ENCODE results near the gene TRIM62. TPM values are rescaled to one million over a fixed set of nuclear protein-coding genes. Genes with fewer than 3 reads are reported as not detected.

The TRIM62 gene
- total RNA-seq, 1 donor = 12.3 TPM

GRCh38 chr1:33220676-33221384 is 39.0 kb upstream of the TRIM62 start:
- Histone ChIP-seq H4K20me1 (ENCODE audit: insufficient read depth, low read length) (no peaks in the 10 kb centered on the region), H3K4me1 (ENCODE audit: insufficient read depth, low read length) (no peaks in the 10 kb centered on the region), H2AFZ (ENCODE audit: low read length) (no peak overlapping the region), H3K36me3 (ENCODE audit: insufficient read depth, low read length) (no peaks in the 10 kb centered on the region), H3K79me2 (ENCODE audit: insufficient read depth, low read length) (no peaks in the 10 kb centered on the region), H3K27ac (ENCODE audit: low read depth, low read length) (no peak overlapping the region), H3K27me3 (ENCODE audit: insufficient read depth, low read length) (no peaks in the 10 kb centered on the region), H3K9me3 (ENCODE audit: low read depth, low read length) (no peaks in the 10 kb centered on the region), H3K4me2 (ENCODE audit: insufficient read depth, low read length) (no peak overlapping the region), H3K4me3 (ENCODE audit: insufficient read depth, low read length) (no peak overlapping the region)
- DNase-seq (ENCODE audit: insufficient read length, low spot score, missing footprints) = no peak
- TF ChIP-seq, protein P1, sequence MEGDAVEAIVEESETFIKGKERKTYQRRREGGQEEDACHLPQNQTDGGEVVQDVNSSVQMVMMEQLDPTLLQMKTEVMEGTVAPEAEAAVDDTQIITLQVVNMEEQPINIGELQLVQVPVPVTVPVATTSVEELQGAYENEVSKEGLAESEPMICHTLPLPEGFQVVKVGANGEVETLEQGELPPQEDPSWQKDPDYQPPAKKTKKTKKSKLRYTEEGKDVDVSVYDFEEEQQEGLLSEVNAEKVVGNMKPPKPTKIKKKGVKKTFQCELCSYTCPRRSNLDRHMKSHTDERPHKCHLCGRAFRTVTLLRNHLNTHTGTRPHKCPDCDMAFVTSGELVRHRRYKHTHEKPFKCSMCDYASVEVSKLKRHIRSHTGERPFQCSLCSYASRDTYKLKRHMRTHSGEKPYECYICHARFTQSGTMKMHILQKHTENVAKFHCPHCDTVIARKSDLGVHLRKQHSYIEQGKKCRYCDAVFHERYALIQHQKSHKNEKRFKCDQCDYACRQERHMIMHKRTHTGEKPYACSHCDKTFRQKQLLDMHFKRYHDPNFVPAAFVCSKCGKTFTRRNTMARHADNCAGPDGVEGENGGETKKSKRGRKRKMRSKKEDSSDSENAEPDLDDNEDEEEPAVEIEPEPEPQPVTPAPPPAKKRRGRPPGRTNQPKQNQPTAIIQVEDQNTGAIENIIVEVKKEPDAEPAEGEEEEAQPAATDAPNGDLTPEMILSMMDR (IDR thresholded peaks at IDR 0.05; ENCODE audit: extremely low read depth, low read depth, low read length) = no peak

- TF ChIP-seq, protein P1 (IDR thresholded peaks at IDR 0.05; ENCODE audit: extremely low read depth, low read depth, low read length) = no peak
- Histone ChIP-seq H3K4me3 (ENCODE audit: insufficient read depth, low read length) (no peak overlapping the region), H4K20me1 (ENCODE audit: insufficient read depth, low read length) (no peaks in the 10 kb centered on the region), H3K9me3 (ENCODE audit: low read depth, low read length) (no peaks in the 10 kb centered on the region), H3K4me2 (ENCODE audit: insufficient read depth, low read length) (no peak overlapping the region), H2AFZ (ENCODE audit: low read length) (no peak overlapping the region), H3K27me3 (ENCODE audit: insufficient read depth, low read length) (no peaks in the 10 kb centered on the region), H3K79me2 (ENCODE audit: insufficient read depth, low read length) (no peaks in the 10 kb centered on the region), H3K4me1 (ENCODE audit: insufficient read depth, low read length) (no peaks in the 10 kb centered on the region), H3K27ac (ENCODE audit: low read depth, low read length) (no peak overlapping the region), H3K36me3 (ENCODE audit: insufficient read depth, low read length) (no peaks in the 10 kb centered on the region)
- no peak for DNase-seq (ENCODE audit: insufficient read length, low spot score, missing footprints)
Measured at GRCh38 chr1:33219886-33220661, 38.2 kb upstream of the TRIM62 start.

DNA sequence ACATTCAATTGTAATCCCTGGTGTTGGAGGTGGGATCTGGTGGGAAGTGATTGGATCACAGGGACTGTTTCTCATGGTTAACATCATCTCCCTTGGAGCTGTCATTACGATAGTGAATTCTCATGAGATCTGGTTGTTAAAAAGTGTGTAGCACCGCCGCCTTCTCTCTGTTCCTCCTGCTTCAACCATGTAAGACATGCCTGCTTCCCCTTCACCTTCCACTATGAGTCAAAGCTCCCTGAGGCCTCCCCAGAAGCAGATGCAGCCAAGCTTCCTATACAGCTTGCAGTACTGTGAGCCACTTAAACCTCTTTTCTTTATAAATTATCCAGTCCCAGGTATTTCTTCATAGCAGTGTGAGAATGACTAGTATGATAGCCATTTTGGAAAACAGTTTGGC is 30.1 kb upstream of the TRIM62 start:
- Histone ChIP-seq H3K27ac (ENCODE audit: low read depth, low read length) (no peak overlapping the region), H3K36me3 (ENCODE audit: insufficient read depth, low read length) (no peaks in the 10 kb centered on the region), H3K9me3 (ENCODE audit: low read depth, low read length) (no peaks in the 10 kb centered on the region), H3K4me2 (ENCODE audit: insufficient read depth, low read length) (no peak overlapping the region), H2AFZ (ENCODE audit: low read length) (no peak overlapping the region), H3K79me2 (ENCODE audit: insufficient read depth, low read length) (no peaks in the 10 kb centered on the region), H3K4me3 (ENCODE audit: insufficient read depth, low read length) (no peak overlapping the region), H3K4me1 (ENCODE audit: insufficient read depth, low read length) (no peaks in the 10 kb centered on the region), H4K20me1 (ENCODE audit: insufficient read depth, low read length) (no peaks in the 10 kb centered on the region), H3K27me3 (ENCODE audit: insufficient read depth, low read length) (no peaks in the 10 kb centered on the region)
- TF ChIP-seq, protein P1 (IDR thresholded peaks at IDR 0.05; ENCODE audit: extremely low read depth, low read depth, low read length) = no peak
- no peak for DNase-seq (ENCODE audit: insufficient read length, low spot score, missing footprints)

DNA sequence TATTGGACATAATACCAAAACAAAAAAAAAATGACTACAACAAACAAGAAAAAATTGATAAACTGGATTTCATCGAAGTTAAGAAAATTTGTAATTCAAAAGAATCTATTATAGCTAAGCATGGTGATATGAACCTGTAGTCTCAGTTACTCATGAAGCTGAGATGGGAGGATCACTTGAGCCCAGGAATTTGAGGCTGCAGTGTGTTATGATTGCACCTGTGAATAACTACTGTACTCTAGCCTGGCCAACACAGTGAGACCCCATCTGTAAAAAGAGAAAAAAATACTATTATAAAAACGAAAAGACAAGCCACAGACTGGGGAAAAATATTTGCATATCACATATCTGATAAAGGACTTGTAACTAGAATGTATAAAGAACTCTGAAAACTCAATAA is 24.5 kb upstream of the TRIM62 start:
- Histone ChIP-seq H3K27ac (ENCODE audit: low read depth, low read length) (no peak overlapping the region), H3K4me1 (ENCODE audit: insufficient read depth, low read length) (no peaks in the 10 kb centered on the region), H3K4me2 (ENCODE audit: insufficient read depth, low read length) (no peak overlapping the region), H3K9me3 (ENCODE audit: low read depth, low read length) (no peaks in the 10 kb centered on the region), H3K27me3 (ENCODE audit: insufficient read depth, low read length) (no peaks in the 10 kb centered on the region), H3K79me2 (ENCODE audit: insufficient read depth, low read length) (no peaks in the 10 kb centered on the region), H4K20me1 (ENCODE audit: insufficient read depth, low read length) (no peaks in the 10 kb centered on the region), H3K36me3 (ENCODE audit: insufficient read depth, low read length) (no peaks in the 10 kb centered on the region), H2AFZ (ENCODE audit: low read length) (no peak overlapping the region), H3K4me3 (ENCODE audit: insufficient read depth, low read length) (no peak overlapping the region)
- DNase-seq (ENCODE audit: insufficient read length, low spot score, missing footprints) = no peak
- TF ChIP-seq, protein P1 (IDR thresholded peaks at IDR 0.05; ENCODE audit: extremely low read depth, low read depth, low read length) = no peak

Measured in osteoblast (primary cell).